ENCODE measurements around the gene TOR1AIP2. TPM values are rescaled to one million over a fixed set of nuclear protein-coding genes. Genes with fewer than 3 reads are reported as not detected.

The TOR1AIP2 gene
- total and polyA plus RNA-seq, 2 of the 13 experiments (the other 11 are each of a cell fraction or from before 2014, with no cell fraction given) = 35.2 to 65.8 TPM

DNA sequence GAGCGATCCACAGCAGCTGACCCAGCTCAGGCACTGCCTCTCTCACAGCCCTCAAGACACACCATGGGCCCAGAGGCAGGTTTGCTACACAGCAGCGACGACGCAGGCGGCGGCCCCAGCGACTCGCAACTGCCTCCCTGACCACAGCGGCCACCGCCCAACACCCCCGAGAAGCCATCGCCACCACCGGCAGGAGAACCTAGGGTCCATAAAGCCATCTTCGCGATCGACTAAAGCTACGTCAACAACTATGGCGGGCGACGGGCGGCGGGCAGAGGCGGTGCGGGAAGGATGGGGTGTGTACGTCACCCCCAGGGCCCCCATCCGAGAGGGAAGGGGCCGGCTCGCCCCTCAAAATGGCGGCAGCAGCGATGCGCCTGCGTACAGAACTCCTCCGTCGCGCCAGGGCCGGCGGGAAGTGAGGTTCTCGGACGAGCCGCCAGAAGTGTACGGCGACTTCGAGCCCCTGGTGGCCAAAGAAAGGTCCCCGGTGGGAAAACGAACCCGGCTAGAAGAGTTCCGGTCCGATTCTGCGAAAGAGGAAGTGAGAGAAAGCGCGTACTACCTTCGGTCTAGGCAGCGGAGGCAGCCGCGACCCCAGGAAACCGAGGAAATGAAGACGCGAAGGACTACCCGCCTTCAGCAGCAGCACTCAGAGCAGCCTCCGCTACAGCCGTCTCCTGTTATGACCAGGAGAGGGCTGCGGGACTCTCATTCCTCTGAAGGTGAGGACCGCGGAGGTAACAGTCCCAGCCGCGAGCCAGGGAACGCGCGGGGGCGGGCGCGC, 4.8 kb upstream of the TOR1AIP2 start, which contains the start of gene TOR1AIP1 (continued):
- TF ChIP-seq, protein P1, sequence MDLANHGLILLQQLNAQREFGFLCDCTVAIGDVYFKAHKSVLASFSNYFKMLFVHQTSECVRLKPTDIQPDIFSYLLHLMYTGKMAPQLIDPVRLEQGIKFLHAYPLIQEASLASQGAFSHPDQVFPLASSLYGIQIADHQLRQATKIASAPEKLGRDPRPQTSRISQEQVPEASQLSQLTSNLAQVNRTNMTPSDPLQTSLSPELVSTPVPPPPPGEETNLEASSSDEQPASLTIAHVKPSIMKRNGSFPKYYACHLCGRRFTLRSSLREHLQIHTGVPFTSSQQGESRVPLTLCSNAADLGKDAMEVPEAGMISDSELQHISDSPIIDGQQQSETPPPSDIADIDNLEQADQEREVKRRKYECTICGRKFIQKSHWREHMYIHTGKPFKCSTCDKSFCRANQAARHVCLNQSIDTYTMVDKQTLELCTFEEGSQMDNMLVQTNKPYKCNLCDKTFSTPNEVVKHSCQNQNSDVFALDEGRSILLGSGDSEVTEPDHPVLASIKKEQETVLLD (CRISPR knock-in tag; IDR thresholded peaks at IDR 0.05; ENCODE audit: low read depth) = peak; percentile 90
- TF ChIP-seq, protein P2, sequence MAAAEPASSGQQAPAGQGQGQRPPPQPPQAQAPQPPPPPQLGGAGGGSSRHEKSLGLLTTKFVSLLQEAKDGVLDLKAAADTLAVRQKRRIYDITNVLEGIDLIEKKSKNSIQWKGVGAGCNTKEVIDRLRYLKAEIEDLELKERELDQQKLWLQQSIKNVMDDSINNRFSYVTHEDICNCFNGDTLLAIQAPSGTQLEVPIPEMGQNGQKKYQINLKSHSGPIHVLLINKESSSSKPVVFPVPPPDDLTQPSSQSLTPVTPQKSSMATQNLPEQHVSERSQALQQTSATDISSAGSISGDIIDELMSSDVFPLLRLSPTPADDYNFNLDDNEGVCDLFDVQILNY (CRISPR knock-in tag; conservative IDR thresholded peaks at IDR 0.05) = peak; percentile 60; the same call in 1 of the 2 replicates
- TF ChIP-seq STAG1 (CRISPR knock-in tag; IDR thresholded peaks at IDR 0.05) (0 out of 2 replicates have a peak, but pooled peaks have one; percentile 19), ZFP41 (CRISPR knock-in tag; IDR thresholded peaks at IDR 0.05; ENCODE audit: borderline replicate concordance) (no peak; the same call in 1 of the 2 replicates), ZNF24 (IDR thresholded peaks at IDR 0.05) (0 out of 2 replicates have a peak, but pooled peaks have one; percentile 31), REL (CRISPR knock-in tag; conservative IDR thresholded peaks at IDR 0.05) (peak; percentile 77), EHMT2 (IDR thresholded peaks at IDR 0.05; ENCODE audit: borderline replicate concordance, low read depth, low read length) (no peak), PPARG (CRISPR knock-in tag; conservative IDR thresholded peaks at IDR 0.05) (no peak; the same call in 1 of the 2 replicates), FOXP1 (IDR thresholded peaks at IDR 0.05) (no peak), FOXP1 (CRISPR knock-in tag; IDR thresholded peaks at IDR 0.05) (no peak; the same call in 1 of the 2 replicates), HIVEP1 (CRISPR knock-in tag; IDR thresholded peaks at IDR 0.05) (no peak; the same call in 1 of the 2 replicates), SP5 (CRISPR knock-in tag; IDR thresholded peaks at IDR 0.05; ENCODE audit: borderline replicate concordance, low read depth) (peak; percentile 29; the same call in 1 of the 2 replicates), ZNF12 (CRISPR knock-in tag; IDR thresholded peaks at IDR 0.05) (no peak; the same call in 1 of the 2 replicates), NR1H2 (CRISPR knock-in tag; IDR thresholded peaks at IDR 0.05; ENCODE audit: borderline replicate concordance, low read depth) (no peak)
- TF ChIP-seq, protein P3, sequence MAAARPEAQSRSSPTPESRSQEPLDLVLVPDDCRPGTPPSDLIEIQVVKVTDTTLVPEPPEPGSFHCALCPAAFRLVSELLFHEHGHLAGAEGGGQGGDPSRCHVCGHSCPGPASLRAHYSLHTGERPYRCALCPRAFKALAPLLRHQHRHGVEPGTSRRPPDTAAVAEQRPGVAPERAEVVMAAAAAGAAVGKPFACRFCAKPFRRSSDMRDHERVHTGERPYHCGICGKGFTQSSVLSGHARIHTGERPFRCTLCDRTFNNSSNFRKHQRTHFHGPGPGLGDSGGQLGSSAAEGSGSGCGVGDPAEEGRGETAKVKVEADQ (CRISPR knock-in tag; IDR thresholded peaks at IDR 0.05; ENCODE audit: borderline replicate concordance) = peak; percentile 84
- TF ChIP-seq, protein P4, sequence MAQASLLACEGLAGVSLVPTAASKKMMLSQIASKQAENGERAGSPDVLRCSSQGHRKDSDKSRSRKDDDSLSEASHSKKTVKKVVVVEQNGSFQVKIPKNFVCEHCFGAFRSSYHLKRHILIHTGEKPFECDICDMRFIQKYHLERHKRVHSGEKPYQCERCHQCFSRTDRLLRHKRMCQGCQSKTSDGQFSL (CRISPR knock-in tag; IDR thresholded peaks at IDR 0.05) = peak; percentile 34; the same call in 1 of the 2 replicates
- TF ChIP-seq, protein P5, sequence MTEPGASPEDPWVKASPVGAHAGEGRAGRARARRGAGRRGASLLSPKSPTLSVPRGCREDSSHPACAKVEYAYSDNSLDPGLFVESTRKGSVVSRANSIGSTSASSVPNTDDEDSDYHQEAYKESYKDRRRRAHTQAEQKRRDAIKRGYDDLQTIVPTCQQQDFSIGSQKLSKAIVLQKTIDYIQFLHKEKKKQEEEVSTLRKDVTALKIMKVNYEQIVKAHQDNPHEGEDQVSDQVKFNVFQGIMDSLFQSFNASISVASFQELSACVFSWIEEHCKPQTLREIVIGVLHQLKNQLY (CRISPR knock-in tag; IDR thresholded peaks at IDR 0.05) = no peak
- TF ChIP-seq, protein P6, sequence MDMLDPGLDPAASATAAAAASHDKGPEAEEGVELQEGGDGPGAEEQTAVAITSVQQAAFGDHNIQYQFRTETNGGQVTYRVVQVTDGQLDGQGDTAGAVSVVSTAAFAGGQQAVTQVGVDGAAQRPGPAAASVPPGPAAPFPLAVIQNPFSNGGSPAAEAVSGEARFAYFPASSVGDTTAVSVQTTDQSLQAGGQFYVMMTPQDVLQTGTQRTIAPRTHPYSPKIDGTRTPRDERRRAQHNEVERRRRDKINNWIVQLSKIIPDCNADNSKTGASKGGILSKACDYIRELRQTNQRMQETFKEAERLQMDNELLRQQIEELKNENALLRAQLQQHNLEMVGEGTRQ (IDR thresholded peaks at IDR 0.05; ENCODE audit: low read depth, low read length) = no peak
- TF ChIP-seq, protein P6 (CRISPR knock-in tag; IDR thresholded peaks at IDR 0.05; ENCODE audit: borderline replicate concordance) = peak; percentile 37; the same call in 1 of the 2 replicates

Data from HepG2 (cell line).